Heart left ventricle (tissue), 13 donors: ENCODE measurements around the gene IRX5.

Experiments
- POLR2A ChIP-seq, 2 donors: fragments of 450-650 bp; IDR thresholded peaks; one replicate each; pipeline ENCODE4 v1.6.1; 2017; ENCODE audit warnings: antibody characterized with exemption in 2 of 2, mild to moderate bottlenecking in 2 of 2, moderate library complexity in 2 of 2
- TF ChIP-seq, protein P1 (sequence below), 12 donors: fragments of 200-600 bp; sonication (generic) in 4 of 12; IDR thresholded peaks; one replicate each; pipeline versions ENCODE4 v1.5.0 to v1.8.0; 2018 to 2022; ENCODE audit warnings: antibody characterized with exemption in 12 of 12, mild to moderate bottlenecking in 5 of 12
- donor health status: ischemic (EF 13 %, LVEDD 7.1; RV severe dilation, severe dysfunction).
- donor health status: DM: no; HTN: yes; CAD: no.
- donor health status: DM: no; HTN: no; CAD: no.
- donor health status: ischemic (EF 25% LVEDD 6.9; RV normal size, moderate dysfunction).
- donor health status: ischemic (EF 25% LVEDD 5.7; RV mildly dilated, moderate dysfunction).
- donor health status: ischemic (EF 35%, LVEDD 5.7; RV mildly dilated, moderate dysfunction).
- donor health status: nonischemic (EF 11% LVEDD 7.7; RV severe dilation, severe dysfunction).
- donor health status: DM: yes; HTN: yes; CAD: no.
- donor health status: PGD.
- donor health status: ischemic (EF 29% LVEDD 5.4; RV normal size, mild dysfunction).
- donor health status: nonischemic (EF 23%, LVEDD 6.1; RV moderate dilation, normal function).

DNA sequence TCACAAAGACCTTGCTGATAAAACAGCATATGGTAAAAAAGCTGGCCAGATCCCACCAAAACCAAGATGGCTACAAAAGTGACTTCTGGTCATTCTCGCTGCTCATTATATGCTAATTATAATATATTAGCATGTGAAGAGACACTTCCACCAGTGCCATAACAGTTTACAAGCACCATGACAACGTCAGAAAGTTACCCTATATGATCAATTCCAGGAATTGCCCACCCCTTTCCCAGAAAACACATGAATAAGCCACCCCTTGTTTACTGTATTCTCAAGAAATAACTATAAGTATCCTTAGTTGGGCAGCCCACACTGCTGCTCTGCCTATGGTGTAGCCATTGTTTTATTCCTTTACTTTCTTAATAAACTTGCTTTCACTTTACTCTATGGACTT is 44.6 kb upstream of the IRX5 start:
- TF ChIP-seq, protein P1, sequence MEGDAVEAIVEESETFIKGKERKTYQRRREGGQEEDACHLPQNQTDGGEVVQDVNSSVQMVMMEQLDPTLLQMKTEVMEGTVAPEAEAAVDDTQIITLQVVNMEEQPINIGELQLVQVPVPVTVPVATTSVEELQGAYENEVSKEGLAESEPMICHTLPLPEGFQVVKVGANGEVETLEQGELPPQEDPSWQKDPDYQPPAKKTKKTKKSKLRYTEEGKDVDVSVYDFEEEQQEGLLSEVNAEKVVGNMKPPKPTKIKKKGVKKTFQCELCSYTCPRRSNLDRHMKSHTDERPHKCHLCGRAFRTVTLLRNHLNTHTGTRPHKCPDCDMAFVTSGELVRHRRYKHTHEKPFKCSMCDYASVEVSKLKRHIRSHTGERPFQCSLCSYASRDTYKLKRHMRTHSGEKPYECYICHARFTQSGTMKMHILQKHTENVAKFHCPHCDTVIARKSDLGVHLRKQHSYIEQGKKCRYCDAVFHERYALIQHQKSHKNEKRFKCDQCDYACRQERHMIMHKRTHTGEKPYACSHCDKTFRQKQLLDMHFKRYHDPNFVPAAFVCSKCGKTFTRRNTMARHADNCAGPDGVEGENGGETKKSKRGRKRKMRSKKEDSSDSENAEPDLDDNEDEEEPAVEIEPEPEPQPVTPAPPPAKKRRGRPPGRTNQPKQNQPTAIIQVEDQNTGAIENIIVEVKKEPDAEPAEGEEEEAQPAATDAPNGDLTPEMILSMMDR (IDR thresholded peaks at IDR 0.05), result no peak
- no peak for TF ChIP-seq POLR2A (IDR thresholded peaks at IDR 0.05)
